Measurements from ENCODE around the gene DNAH8.

DNAH8 gene

DNA sequence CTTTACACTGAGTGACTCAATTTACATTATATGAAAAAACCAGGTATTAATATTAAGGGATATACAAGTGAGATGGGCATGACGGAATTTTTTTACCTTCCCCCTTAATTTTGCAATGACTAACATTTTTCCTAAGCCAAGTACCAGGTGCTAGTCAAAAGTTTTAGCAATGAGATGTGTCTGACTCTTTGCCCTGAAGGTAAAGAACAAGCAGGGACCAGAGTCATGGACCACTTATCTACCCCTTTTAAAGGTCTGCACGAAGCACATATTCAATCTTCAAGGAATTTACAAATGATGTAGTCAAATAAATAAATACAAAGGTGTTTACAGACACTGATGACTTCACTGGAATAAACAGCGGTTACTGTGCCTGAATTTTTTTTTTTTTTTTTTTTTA, 13.6 kb upstream of the DNAH8 start:
- Histone ChIP-seq H3K27me3 (no peaks in the 10 kb centered on the region), H3K9me3 (peaks cover 32% of the 10 kb centered on the region), H3K4me2 (no peak overlapping the region), H4K20me1 (peaks cover 21% of the 10 kb centered on the region), H3K27ac (no peak overlapping the region), H3K36me3 (peaks cover 48% of the 10 kb centered on the region), H3K9ac (no peak overlapping the region), H3K4me3 (0 out of 2 replicates have a peak overlapping the region, but pooled peaks have one; percentile 77), H3K4me1 (peaks cover 5% of the 10 kb centered on the region; the same call in 1 of the 2 replicates)
- no peak for TF ChIP-seq Cebpa-rat (IDR thresholded peaks at IDR 0.05)

DNA sequence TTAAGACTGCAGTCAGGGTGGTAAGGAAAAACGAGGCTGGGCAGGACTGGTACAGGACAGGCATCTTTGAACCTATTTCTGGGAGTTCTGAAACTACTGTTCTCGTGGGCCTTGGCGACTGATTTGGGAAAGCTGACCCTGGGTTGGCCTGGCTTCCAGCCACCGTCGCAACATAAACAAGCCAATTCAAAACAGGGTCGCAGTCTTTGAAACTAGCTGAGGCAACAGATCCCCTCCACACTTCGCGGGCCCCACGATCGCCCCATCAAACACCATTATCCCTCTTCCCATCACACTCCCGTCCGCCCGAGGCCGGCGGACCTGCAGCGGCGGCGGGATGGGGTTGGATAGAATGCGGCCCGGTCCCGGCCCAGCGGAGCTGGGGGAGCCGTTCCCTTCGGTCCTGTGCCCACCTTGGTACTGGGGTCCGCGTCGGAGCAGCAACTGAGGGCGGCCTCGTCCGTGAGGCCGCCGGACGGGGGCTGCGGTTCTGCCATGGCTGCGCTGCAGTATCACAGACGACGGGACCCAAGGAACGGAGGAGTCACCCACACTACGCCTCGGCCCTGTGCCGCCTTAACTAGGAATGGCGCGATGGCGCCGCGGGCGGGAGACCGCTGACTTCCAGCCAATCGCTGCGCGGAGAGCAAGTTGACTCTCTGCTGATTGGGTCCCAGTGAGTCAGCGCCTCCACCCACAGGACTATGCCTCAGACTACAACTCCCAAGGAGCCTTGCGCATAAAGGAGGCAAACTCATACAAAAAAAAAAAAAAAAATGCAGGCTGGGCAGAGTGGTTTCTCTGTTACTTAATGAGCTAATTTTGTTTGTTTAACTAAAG, 12.3 kb upstream of the DNAH8 start, which contains the start of gene GLO1:
TSS of gene GLO1 (minus strand) at position 588 of the 840 bp plus-strand sequence. CDS start at position 497, 91 bp downstream.
- peak within 1 kb of the TSS; percentile 81 for H3K4me2 ChIP-seq
- H3K9me3 ChIP-seq, result peaks cover 32% of the 10 kb centered on the region
- TF ChIP-seq Cebpa-rat (IDR thresholded peaks at IDR 0.05), result no peak
- peak within 1 kb of the TSS; percentile 88 for H3K9ac ChIP-seq
- peaks cover 5% of the 10 kb centered on the region; the same call in 1 of the 2 replicates for H3K4me1 ChIP-seq
- peaks cover 36% of the 10 kb centered on the region for H3K36me3 ChIP-seq
- peak within 1 kb of the TSS; percentile 91 for H3K27ac ChIP-seq
- peaks cover 9% of the 10 kb centered on the region; the same call in 1 of the 2 replicates for H4K20me1 ChIP-seq
- no peaks in the 10 kb centered on the region for H3K27me3 ChIP-seq
- peak within 1 kb of the TSS; percentile 77 for H3K4me3 ChIP-seq

DNA sequence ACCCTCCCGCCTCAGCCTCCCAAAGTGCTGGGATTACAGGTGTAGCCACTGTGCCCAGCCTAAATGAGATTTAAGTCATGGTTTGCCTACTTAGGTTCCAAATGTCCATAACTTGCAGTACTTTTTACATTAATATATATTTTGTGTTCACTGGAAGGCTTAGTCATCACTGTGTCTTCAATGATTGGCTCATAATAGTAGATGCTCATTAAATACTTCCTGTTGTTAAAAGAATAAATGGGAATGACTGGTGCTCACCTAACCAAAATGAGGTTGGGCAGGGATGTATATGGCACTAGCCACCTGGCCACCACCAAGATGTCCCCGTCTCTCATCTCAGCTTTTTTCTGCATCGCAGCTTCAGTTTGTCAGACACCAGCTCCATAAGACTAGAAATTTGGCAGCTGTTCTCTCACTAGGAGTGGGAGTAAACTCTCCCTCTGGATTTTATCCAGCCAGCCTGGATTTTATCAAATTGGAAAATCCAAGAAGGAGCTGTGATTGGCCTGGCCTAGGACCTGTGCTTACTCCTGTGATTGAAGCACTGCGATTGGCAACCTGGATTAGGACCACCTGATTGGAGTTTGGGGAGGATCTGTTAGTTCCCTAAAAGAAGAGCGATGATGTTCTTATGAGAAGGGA, 11.0 kb upstream of the DNAH8 start:
- Histone ChIP-seq H3K27me3 (no peaks in the 10 kb centered on the region), H3K4me2 (no peak overlapping the region), H3K27ac (no peak overlapping the region), H3K9me3 (peaks cover 26% of the 10 kb centered on the region), H3K4me1 (peaks cover 5% of the 10 kb centered on the region; the same call in 1 of the 2 replicates), H3K9ac (no peak overlapping the region), H4K20me1 (no peaks in the 10 kb centered on the region), H3K36me3 (peaks cover 26% of the 10 kb centered on the region), H3K4me3 (no peak overlapping the region)
- TF ChIP-seq Cebpa-rat (IDR thresholded peaks at IDR 0.05), result no peak

DNA sequence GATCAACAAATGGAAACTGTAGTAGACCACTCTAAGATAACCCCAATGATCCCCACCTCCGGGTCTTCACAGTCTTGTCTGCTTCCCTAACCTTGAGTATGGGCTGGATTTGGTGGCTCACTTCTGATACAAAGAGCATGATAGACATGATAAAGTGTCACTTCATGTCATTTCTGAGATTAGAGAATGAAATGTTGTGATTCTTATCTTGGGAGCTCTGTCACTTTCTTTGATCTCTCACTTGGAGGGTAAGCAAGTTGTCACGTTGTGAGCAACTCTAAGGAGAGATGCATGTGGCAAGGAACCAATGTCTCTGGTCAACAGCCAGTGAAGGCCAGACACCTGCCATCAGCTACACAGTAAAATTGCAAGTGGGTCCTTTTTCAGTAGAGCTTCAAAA, 9.2 kb upstream of the DNAH8 start:
- Histone ChIP-seq H3K4me2 (no peak overlapping the region), H3K4me1 (peaks cover 5% of the 10 kb centered on the region; the same call in 1 of the 2 replicates), H3K9me3 (peaks cover 21% of the 10 kb centered on the region), H4K20me1 (no peaks in the 10 kb centered on the region), H3K4me3 (no peak overlapping the region), H3K27ac (no peak overlapping the region), H3K27me3 (no peaks in the 10 kb centered on the region), H3K9ac (no peak overlapping the region), H3K36me3 (peaks cover 8% of the 10 kb centered on the region)
- TF ChIP-seq Cebpa-rat (IDR thresholded peaks at IDR 0.05), result no peak

DNA sequence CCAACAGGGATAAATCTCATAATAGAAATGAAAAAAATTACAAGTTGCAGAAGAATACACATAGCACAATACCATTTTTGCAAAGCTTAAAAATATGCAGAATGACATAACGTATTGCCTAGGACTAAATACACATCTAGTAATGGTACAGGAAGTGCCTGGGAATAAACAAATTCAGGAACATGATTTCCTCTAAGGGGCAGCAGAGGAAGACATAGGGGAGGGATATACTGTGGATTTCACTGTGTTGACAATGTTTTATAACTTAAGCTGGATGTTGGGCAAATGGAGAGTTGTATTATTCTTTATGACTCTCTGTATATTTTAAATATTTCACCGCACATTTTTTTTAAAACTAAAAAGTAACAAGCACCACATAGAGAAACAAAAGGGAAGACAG, 6.6 kb upstream of the DNAH8 start:
- Histone ChIP-seq H3K4me1 (no peaks in the 10 kb centered on the region), H3K27ac (no peak overlapping the region), H3K27me3 (no peaks in the 10 kb centered on the region), H3K4me3 (no peak overlapping the region), H3K9ac (no peak overlapping the region), H4K20me1 (no peaks in the 10 kb centered on the region), H3K36me3 (no peaks in the 10 kb centered on the region), H3K9me3 (peaks cover 17% of the 10 kb centered on the region), H3K4me2 (no peak overlapping the region)
- TF ChIP-seq Cebpa-rat (IDR thresholded peaks at IDR 0.05), result no peak

DNA sequence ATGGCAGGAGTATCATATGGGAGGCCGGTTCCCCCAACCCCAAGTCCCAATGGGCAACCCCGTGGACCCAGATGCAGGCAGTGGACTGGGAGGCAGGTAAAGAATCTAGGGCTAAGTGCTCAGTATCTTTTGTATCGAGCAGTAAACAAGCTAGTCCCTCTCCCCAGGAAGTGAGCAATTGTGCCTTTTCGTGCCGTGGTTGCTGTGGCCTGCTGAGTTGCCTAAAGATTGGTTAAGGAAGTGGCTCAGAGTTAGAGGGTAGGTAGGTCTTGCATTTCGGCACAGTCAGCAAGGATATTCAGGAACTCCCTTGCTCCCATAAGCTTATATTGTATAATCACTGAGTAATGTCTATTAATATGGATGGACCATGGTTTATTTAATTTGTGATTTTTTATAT, 1.3 kb upstream of the DNAH8 start:
- no peaks in the 10 kb centered on the region for H3K27me3 ChIP-seq
- H3K4me1 ChIP-seq, result no peaks in the 10 kb centered on the region
- no peak overlapping the region for H3K4me3 ChIP-seq
- no peak overlapping the region for H3K9ac ChIP-seq
- no peaks in the 10 kb centered on the region for H4K20me1 ChIP-seq
- peaks cover 17% of the 10 kb centered on the region for H3K9me3 ChIP-seq
- no peak overlapping the region for H3K4me2 ChIP-seq
- H3K36me3 ChIP-seq, result no peaks in the 10 kb centered on the region
- no peak overlapping the region for H3K27ac ChIP-seq
- no peak for TF ChIP-seq Cebpa-rat (IDR thresholded peaks at IDR 0.05)

DNA sequence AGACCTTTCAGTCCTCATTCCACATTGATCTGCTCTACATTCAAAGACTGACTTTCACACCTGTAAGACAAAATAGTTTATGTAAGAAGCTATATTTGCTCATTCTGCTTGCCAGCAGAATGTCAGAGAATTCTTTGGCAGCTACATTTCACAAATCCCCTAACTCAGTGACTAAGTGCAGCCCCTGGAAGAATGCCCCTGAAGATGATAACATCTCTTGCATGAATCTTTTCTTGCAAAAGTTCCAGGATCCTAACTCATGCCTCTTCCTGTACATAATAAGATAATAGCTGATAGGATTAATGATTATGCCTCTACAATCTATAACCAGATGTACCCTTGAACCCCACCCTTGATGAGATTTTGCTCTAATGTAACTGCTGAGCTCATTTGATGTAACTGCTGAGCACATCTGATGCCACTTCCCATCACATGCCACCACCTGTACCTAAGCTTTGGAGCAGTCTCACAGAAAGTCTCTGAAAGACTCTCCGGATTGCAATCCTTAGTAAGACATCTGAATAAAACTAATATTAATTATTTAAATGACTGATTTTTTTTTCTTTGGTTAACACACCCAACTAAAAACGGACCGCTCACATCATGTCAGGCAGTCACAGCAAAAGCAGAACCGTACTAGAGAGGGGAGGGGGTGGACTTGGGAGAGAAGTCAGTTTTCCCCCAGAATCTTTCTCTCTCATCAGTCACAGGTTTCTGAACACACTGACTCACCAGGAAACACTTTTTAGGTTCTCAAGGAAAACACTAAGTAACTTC, 684 bp upstream of the DNAH8 start:
- H3K4me1 ChIP-seq, result no peaks in the 10 kb centered on the region
- no peak overlapping the region for H3K27ac ChIP-seq
- H3K4me2 ChIP-seq, result no peak overlapping the region
- peaks cover 17% of the 10 kb centered on the region for H3K9me3 ChIP-seq
- no peak for TF ChIP-seq Cebpa-rat (IDR thresholded peaks at IDR 0.05)
- H3K36me3 ChIP-seq, result no peaks in the 10 kb centered on the region
- no peaks in the 10 kb centered on the region for H3K27me3 ChIP-seq
- no peak overlapping the region for H3K4me3 ChIP-seq
- H3K9ac ChIP-seq, result no peak overlapping the region
- no peaks in the 10 kb centered on the region for H4K20me1 ChIP-seq

DNA sequence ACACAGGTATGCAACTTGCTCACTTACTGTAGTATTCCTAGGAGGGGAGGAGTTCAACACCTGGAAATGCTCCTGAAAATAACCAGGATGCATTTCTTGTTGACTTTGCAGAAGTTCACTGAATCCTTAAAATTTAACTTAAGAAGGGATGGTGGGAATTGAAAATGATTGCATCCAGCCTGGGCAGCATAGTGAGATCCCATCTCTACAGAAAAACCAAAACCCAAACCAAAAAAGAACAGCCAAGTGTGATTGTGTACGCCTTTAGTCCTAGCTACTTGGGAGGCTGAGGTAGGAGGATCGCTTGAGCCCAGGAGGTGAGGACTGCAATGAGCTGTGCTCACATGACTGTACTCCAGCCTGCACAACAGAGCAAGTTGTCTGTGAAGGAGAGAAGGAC, 1.7 kb downstream of the DNAH8 start:
- no peak for TF ChIP-seq Cebpa-rat (IDR thresholded peaks at IDR 0.05)
- Histone ChIP-seq H3K4me2 (no peak overlapping the region), H3K9ac (no peak overlapping the region), H3K36me3 (no peaks in the 10 kb centered on the region), H4K20me1 (no peaks in the 10 kb centered on the region), H3K9me3 (no peaks in the 10 kb centered on the region; the same call in 1 of the 2 replicates), H3K27me3 (no peaks in the 10 kb centered on the region), H3K27ac (no peak overlapping the region), H3K4me1 (no peaks in the 10 kb centered on the region), H3K4me3 (no peak overlapping the region)

DNA sequence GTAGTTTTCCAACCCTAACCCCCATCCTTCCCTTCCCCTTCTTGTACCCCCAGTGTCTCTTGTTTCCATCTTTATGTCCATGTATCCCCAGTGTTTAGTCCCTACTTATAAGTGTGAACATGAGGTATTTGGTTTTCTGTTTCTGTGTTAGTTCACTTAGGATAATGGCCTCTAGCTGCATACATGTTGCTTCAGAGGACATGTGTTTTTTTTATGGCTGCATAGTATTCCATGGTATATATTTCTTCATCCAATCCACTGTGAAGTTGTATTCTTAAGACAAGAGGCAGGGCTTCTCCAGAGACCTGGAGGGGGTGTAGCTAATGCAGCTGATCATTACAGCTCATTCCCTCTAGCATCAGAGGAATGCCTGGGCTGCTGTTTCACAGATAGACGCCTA, 4.2 kb downstream of the DNAH8 start:
- Histone ChIP-seq H3K9ac (no peak overlapping the region), H3K27ac (no peak overlapping the region), H3K9me3 (no peaks in the 10 kb centered on the region; the same call in 1 of the 2 replicates), H3K4me2 (no peak overlapping the region), H3K36me3 (no peaks in the 10 kb centered on the region), H3K4me3 (no peak overlapping the region), H3K4me1 (no peaks in the 10 kb centered on the region), H4K20me1 (no peaks in the 10 kb centered on the region), H3K27me3 (no peaks in the 10 kb centered on the region)
- TF ChIP-seq Cebpa-rat (IDR thresholded peaks at IDR 0.05), result no peak

All from BLaER1 (cell line).